ENCODE data around the gene EFCAB8.
"Not testable (repeated sequence)": the region's sequence is repeated elsewhere in the genome, so short reads cannot be mapped to it uniquely, and the experiment has no call there.

EFCAB8 gene

DNA sequence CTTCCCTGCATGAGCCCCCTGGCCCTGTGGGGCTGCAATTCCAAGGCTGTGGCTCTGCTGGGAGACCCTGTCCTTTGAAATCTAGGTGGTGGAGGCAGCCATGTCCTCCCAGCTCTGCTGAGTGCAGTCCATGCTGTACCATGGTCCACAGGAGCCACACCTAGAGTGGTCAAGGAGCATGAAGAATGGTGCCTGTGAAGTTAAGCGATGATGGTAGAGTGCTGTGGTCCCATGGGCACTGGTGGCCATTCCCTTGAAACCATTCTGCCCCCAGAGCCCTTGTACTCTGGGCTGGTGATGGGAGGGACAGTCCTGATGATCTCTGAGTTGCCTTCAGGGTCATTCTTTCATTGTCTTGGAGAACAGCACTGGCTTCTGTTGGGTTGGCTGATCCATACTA, 55.3 kb downstream of the EFCAB8 start:
- DNase-seq: no peak

DNA sequence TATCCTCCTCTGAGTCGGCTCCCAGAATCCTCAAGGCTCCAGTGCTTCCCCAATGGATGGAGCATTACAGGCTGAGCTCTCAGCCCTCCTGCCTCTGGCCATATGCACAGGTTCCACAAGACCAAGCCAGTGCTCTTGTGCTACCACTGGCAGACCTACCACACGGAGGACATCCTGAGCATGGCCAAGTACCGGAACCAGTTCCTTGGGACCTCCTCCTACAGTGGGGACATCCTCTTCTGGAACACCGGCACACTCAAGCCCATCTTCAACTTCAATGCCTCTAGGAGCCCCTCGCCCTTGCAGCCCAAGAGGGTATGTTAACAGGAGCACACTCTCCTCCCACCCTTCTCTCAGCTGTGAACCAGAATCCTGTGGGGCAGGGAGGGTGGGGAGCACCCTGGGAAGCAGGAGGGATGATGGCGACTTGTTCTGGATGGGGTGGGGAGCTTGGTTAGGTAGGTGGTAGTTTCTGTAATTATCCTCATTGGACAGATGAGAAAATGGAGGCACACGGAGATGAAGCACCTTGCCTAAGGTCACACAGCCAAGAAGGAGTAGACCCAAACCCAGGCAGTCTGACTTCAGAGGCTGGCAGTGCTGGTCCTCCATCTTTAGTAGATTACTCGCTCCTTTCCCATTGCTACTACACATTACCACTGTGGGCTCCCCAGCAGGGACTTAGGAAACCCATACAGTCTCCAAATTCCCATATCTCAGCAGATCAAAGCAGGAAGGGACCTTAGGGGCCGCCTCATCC, 58.6 kb downstream of the EFCAB8 start:
- DNase-seq: no peak

DNA sequence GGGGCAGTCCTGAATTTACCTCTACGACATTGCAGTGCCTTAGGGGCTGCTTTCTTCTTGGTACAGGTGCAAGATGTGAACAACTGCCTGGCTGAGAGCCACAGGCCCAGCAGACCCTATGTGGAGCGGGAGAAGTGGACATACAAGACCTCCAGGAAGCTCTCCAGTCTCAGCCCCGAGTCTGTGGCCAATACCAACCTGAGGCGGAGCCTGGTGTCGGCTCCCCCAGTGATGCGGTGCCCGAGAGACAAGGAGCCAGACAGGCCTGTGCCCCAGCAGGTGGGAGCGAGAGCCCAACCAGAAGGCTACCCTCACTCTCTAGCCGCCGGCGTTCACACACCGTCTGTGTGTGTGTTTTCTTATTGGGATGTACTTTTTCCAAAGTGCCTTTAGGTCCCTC, 59.6 kb downstream of the EFCAB8 start:
- no peak for DNase-seq

DNA sequence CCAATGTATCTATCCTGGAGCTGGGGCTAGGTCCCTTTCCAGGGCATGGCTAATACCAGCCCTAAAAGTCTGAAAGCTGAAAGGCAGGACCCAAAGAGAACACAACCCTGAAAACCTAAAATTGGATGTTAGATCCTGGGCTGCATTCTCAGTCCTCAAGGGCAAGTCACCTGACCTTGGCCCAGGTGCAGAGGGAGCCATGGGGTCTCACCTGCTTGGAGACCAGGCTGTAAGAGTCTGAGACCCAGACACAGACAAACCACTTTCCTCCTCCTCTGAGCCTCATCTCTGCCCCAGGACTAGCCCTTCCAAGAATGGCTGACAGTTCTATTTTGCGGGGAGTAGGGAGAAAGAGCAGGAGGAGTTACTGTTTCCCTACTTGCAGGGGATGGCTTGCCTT, 60.0 kb downstream of the EFCAB8 start:
- no peak for DNase-seq

DNA sequence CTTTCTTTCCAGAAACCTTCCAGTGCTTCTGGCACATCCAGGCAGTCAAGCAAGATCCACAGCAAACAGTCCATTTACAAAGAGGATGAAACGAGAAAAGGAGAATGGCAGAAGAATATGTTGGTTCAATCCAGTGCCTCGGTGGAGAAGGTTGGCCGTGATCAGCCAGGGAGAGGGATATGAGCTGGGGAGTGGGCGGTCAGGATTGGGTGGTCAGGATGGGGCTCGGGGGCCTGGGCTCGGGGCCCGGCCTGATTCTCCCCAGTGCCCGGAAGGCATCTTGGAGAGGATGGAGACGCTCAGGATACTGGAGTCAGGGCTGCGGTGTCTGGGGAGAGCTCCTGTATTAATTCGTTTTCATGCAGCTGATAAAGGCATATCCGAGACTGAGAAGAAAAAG, 61.3 kb downstream of the EFCAB8 start:
- DNase-seq: no peak

DNA sequence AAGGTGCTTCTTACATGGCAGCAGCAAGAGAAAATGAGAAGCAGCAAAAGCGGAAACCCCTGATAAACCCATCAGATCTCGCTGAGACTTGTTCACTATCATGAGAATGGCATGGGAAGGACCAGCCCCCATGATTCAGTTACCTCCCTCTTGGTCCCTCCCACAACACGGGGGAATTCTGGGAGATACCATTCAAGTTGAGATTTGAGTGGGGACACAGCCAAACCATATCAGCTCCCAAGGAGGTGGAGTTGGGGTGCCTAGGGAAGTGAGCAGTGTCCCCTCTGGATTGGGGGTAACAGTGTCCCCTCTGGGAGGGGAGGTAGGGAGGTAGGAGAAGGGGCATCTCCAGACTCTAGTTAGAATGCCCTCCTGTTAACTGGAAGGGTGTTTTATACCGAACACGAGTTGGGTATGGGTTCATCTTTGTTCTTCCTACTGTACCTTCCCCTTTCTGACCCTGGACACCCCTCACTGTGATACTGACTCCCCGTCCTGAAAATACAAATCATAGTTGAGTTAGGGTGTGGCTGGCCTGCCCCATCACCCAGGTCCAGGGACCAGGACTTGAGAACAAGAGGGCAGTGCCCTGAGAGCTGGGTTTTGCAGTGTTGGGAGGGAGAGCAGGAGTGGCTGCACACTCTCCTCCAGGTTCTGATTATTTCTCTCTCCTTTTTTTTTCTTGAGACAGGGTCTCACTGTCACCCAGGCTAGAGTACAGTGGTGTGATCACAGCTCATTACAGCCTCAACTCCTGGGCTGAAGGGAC, 62.0 kb downstream of the EFCAB8 start:
- no peak for DNase-seq

DNA sequence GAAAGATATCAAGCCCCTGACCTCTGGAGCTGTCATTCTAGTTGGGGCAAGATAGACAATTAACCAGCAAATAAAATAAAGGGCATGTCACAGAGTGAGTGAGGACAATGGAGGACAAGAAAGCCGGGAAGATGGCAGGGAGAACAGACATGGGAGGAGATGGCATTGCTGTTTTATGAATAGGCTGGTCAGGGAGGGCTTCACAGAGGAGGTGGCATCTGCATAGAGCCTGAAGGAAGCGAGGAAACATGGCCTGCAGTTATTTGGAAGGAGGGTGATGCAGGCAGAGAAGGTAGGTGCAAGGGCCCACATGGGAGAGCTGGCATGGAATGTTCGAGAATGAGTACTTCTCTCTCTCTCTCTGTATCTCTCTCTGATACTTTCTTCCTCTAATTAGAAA, 63.7 kb downstream of the EFCAB8 start:
- DNase-seq: no peak

DNA sequence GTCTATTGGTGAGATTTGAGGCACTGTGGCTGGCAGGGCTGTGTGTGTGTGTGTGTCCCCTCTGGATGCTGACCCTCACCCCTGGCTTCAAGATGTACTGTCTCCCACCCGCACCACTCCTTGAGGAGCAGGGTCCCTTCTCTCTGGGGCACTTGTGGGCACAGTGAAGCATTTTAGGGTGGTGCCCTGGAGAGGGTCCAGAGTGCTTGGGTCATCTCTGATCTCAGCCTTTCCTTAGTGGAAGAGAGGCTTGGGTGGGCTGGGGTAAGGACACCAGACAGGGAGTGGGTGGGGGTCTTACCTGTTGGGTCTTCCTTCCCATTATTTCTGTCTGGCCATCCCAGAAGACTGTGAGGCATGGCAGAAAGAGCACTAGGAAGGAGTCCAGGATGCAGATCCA, 66.1 kb downstream of the EFCAB8 start:
- no peak for DNase-seq

DNA sequence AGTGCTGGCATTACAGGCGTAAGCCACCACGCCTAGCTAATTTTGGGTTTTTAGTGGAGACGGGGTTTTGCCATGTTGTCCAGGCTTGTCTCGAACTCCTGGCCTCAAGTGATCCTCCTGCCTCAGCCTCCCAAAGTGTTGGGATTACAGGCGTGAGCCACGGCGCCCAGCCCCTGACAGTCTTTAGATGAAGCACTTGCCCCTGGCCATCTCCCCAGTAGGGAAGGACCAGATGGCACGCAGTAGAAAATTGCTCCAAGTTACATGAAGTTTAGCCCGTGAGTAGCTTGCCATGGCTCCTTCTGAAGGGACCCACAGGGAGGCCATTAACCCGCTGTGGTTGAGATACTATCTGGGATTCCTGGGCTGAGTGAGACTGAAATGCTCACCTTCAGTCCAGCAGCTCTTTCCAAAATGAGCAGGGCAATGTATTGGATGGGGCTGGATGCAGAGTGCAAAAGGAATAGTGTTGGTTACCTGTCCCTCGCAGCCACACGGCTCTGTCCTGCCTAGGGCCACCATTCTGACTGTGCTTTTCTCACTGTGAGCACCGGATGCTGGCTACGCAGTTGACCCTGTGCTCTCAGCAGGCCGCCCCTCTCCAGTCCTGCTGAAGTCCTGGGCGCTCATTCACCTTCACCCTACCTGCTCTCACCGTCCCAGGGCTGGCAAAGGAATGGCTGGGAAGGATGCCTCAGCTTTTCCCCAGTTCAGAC, 66.9 kb downstream of the EFCAB8 start:
- no peak for DNase-seq

DNA sequence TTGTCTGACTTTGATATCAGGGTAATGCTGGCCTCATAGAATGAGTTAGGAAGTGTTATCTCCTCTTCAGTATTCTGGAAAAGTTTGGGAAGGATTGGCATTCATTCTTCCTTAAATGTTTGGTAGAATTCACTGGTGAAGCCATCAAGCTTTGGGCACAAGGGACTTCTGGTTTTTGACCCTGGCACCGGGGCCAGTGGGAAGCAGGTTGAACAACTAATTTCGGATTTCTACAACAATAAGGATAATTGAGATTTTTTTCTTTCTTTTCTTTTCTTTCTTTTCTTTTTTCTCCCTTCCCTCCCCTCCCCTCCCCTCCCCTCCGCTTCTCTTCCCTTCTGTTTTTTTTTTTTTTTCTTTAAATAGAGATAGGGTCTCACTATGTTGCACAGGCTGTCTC, 70.4 kb downstream of the EFCAB8 start:
- no peak for DNase-seq

DNA sequence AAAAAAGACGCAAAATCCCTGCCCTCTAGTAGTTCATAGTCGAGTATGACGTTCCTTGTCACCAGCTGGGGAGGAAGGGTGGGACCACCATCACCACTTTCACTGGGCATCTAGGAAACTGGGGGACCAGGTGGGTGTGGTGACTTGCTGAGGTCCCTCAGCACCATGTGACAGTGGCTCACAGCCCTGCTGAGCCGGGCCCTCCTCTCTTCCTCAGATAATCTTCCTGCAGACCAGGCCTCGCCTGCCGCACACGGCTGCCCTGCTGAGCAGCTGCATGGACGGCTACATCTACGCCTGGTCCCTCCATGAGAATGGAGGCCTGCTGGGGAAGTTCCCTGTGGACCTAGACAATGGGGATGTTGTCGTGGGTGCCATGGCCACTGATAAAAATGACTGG, 71.5 kb downstream of the EFCAB8 start:
- DNase-seq: no peak

DNA sequence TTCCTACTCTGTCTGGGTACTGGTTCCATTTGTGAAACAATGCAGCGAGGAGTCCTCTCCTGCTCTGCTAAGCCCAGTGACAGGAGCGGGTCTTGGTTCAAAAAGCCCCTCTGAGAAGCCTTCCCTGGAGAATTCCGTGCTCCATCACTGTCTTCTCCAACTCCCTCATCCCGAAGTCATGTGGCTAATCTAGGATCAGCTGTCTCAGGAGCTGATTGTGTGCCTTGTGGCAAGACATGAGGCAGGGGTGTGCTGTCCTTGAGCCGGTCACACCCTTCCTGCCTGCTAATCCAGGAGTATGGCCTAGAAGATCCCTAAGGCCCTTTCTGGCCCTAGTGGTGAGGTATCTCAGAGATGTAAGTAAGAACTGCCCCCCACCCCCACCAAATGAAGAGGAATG, 72.0 kb downstream of the EFCAB8 start:
- no peak for DNase-seq

DNA sequence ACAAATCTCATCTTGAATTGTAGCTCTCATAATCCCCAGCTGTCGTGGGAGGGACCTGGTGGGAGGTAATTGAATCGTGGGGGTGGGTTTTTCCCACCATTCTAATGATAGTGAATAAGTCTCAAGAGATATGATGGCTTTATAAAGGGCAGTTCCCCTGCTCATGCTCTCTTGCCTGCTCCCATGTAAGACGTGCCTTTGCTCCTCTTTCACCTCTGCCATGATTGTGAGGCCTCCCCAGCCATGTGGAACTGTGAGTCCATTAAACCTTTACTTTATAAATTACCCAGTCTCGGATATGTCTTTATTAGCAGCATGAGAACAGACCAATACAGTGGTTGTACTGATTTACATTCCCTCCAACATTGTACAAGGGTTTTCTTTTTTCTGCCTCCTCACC, 75.9 kb downstream of the EFCAB8 start:
- no peak for DNase-seq

DNA sequence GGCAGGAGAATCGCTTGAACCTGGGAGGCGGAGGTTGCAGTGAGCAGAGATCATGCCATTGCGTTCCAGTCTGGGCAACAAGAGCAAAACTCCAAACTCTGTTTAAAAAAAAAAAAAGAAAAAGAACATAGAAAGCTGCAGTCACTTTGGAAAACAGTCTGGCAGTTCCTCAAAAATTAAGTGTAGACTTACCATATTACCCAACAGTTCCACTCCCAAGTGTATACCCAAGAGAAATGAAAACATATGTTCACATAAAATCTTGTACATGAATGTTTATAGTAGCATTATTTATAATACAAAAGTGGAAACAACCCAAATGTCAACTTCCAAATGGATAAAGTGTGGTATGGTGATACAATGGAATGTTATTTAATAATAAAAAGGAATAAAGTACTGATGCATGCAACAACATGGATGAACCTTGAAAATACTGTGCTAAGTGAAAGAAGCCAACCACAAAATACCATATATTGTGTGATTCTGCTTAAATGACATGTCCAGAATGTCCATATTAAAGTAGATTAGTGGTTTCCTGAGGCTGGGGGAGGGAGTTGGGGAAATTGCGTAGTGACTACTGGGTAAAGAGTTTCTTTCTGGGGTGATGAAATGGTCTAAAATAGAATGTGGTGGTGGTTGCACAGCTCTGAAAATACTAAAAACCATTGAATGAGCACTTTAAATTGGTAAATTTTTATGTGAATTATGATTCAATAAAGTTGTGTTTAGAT, 82.6 kb downstream of the EFCAB8 start:
- DNase-seq: no peak

DNA sequence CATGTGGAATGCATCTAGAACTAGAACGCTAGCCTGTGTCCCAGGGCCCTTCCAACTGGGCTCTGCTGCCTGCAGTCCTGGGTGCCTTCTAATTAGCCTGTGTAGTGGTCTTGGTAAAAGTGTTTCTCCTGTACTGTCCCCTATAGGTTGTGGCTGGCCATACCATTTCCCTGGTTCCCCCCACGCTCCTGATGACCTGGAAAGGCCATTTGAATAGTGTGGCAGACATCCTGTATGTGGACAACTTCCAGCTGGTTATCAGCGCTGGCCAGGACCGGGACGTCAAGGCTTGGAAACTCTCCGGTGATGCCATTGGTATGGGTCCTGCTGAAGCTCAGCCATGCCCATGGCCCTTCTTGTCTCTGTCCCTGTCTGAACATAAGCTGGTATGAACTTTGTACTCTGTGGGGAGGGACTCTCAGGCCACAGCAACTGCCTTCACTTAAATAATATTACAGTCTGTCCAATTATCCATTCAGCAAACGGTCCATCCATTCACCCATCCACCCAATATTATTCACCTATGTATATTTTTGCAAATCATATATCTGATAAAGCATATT, 84.8 kb downstream of the EFCAB8 start:
- DNase-seq: no peak

DNA sequence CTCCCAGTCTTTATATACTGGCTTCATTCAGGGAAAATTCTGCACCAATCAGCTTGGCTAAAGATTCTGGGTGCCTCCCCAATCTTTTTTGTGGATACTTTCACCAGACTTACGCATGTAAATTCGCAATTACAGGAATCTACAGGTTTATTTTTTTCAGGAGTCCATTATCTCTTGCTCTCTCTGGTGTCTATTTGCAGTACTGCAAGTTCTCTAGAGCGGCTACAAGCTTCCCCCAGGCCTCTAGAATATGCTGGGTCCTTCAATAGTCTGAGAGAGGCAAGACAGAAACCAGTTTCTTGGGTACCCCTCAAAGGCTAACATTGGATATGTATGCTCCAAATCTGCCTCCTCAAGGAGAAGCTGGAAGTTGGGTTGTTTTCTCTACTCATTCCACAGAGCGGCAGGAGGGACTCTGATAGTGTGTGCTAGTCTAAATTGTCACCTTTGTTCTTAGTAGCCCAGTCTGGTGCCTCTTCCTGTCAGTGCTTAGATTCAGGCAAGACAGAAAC, 87.0 kb downstream of the EFCAB8 start:
- DNase-seq: peak; percentile 31

DNA sequence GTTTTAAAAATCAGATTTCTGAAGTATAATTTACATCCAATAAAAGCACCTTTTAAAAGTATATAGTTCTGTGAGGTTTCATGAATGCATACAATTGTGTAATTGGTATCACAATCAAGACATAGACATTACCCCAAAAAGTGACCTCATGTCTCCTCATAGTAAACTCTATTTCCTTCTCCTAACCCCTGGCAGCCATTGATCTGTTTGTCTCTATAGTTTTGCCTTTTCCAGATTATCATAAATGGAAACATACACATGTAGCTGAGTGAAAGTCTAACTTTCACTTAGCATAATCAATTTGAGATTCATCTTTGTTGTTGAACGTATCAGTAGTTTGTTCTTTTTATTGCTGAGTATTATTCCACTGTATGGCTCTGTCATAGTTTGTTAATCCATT, 87.9 kb downstream of the EFCAB8 start:
- no peak for DNase-seq

DNA sequence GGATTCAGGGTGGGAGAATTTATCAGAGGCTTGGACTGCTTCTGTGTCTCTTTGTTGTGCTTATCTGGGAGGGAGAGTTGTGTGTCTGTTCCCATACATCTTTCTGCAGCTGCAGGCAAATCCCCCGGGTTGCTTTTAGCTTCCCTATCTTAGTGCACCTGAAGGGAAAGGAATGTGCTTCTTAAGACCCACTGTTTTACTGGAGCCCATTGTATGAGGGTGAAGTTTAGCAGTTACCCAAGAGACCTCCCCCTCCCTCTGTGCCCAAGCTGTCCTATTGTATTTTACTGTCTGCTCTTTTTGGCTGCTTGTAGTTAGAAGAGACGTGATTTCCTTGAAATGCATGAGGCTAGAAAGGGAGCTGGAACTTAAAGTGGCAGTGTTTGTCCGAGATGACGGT, 91.8 kb downstream of the EFCAB8 start:
- not testable (repeated sequence) for DNase-seq

DNA sequence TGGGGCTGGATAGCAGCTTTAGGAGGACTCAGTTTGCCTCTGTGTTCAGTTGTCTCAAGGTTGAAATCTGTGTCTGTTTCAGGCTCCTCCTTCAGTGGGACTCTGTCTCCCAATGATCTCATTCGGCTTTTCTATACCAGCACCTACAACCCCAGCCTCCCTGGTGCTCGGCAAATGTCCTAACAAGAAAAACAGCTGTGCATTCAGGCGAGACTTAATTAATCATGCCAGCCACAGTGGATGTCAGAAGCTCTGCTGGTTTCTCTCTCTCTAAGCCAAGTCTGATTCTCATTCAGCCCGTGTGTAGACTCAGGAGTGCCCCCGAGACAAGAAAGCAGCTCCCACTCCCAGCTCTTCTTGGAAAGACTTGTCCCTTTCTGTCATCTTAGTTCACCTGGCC, 98.7 kb downstream of the EFCAB8 start:
- DNase-seq: no peak

DNA sequence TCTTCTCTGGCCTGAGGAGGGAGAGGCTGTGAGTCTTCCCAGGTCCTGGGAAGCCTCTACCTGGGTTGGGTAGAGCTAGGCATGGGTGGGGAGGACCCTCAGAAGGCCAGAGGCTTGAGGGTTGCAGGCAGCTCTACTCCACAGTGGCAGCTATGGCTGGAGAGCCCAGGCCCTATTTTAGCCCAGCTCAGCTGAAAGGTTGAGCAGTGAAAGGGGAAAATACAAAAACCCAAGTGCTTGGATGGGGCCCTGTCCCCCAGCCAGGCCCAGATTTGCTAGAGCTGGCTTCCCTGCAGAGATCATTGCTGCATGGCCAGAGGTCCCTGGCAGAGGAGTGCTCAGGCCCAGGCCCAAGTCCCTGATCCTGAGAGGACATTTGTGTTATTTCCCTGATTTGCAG, 99.9 kb downstream of the EFCAB8 start:
- DNase-seq: no peak

DNA sequence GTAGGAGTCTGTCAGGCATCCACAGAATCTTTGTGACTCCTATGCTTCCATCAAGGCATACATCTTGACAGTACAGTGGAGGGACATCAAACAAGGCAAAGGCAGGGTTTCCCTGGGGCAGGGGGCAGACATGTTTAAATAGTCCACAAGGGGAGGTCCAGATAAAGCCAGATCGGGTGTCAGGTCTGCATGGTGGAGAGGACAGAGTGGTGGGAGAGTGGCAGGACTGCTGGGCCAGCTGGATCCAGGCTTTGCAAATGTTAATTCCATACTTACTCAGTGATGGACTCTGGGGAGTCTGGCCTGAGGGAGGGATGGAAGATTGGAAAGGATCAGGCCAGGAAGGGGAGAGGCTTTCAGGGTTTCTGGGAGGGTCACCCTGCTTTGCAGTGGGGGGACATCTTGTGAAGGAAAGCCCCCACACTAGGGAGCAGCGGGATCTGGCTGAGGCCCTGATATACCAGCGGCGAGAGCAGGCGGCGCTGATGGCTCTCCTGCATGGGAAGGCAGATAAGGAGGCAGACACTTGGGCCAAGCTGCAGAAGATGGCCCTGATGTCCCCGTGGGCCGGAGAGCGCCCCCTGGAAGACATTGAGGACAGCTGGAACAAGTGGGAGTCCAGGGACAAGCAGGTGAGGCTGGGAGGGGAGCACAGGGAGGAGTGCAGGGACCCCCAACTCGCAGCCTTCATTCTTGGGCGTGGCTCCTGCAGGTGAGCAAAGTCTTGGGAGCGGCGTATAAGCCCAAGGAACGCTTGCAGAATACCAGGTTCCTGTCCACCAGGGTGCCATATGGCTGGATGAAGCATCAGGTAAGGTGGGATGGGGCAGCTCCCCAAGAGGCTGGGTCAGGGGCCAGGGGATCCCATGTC, 100.9 kb downstream of the EFCAB8 start:
- no peak for DNase-seq

DNA sequence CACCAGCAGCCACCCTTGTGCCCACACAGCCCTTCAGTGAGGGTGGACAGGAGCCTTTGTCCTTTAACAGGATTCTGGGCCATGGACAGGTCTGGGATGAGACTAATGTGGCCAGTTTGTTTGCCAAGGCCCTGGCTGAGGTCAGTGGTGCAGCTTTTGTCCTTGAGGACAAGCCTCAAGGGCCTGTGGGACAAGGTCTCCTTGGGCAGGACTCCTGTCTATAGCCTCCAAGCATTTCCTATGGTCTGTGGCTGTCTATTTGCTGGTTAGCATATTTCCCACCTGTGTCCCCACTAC, 101.4 kb downstream of the EFCAB8 start:
- DNase-seq: no peak

All from stimulated activated CD4-positive, alpha-beta T cell treated with anti-CD3 and anti-CD28 coated beads, Interleukin-4, amount 100 ng/mL, for 24 hours (primary cell).